Muscle layer of duodenum (tissue), 2 donors: ENCODE data around the gene SNRNP70.

Experiments
- H3K27ac ChIP-seq: one replicate; pipeline ENCODE4 v1.7.0; 2013; ENCODE audit warnings: mild to moderate bottlenecking, low read length
- H3K27me3 ChIP-seq: one replicate; pipeline ENCODE4 v1.7.0; 2013; ENCODE audit warnings: low read depth, mild to moderate bottlenecking, control low read depth, low read length
- H3K36me3 ChIP-seq, 2 donors: one replicate each; pipeline ENCODE4 v1.7.0; 2013; ENCODE audit warnings: low read length in 2 of 2, control low read depth in 1 of 2, mild to moderate bottlenecking in 1 of 2; ENCODE audit not compliant: insufficient read depth in 2 of 2, control insufficient read depth in 1 of 2
- H3K4me1 ChIP-seq, 2 donors: one replicate each; pipeline ENCODE4 v1.7.0; 2013; ENCODE audit warnings: low read length in 2 of 2, mild to moderate bottlenecking in 2 of 2, control low read depth in 1 of 2, moderate library complexity in 1 of 2; ENCODE audit not compliant: insufficient read depth in 2 of 2, control insufficient read depth in 1 of 2
- H3K4me3 ChIP-seq, 2 donors: one replicate each; pipeline ENCODE4 v1.7.0; 2013; ENCODE audit warnings: low read length in 2 of 2, low read depth in 1 of 2, mild to moderate bottlenecking in 1 of 2
- H3K9me3 ChIP-seq, 2 donors: one replicate each; pipeline ENCODE4 v1.7.0; 2013; ENCODE audit warnings: low read length in 2 of 2, control low read depth in 1 of 2, mild to moderate bottlenecking in 1 of 2; ENCODE audit not compliant: control insufficient read depth in 1 of 2
- donor health status: healthy.

SNRNP70 gene

GRCh38 chr19:49107625-49108459 is 22.6 kb downstream of the SNRNP70 start:
- no peak overlapping the region for H3K27ac ChIP-seq
- H3K27me3 ChIP-seq, result no peaks in the 10 kb centered on the region
- H3K4me1 ChIP-seq, result peaks cover 0 to 10% of the 10 kb centered on the region in 2 donors
- peaks cover 40 to 62% of the 10 kb centered on the region in 2 donors for H3K36me3 ChIP-seq
- H3K4me3 ChIP-seq, result no peak overlapping the region
- no peaks in the 10 kb centered on the region for H3K9me3 ChIP-seq

GRCh38 chr19:49109051-49109450 is 23.8 kb downstream of the SNRNP70 start:
- Histone ChIP-seq H3K27me3 (no peaks in the 10 kb centered on the region), H3K4me3 (no peak overlapping the region), H3K36me3 (peaks cover 31 to 50% of the 10 kb centered on the region in 2 donors), H3K9me3 (no peaks in the 10 kb centered on the region), H3K4me1 (peaks cover 4 to 15% of the 10 kb centered on the region in 2 donors), H3K27ac (no peak overlapping the region)

DNA sequence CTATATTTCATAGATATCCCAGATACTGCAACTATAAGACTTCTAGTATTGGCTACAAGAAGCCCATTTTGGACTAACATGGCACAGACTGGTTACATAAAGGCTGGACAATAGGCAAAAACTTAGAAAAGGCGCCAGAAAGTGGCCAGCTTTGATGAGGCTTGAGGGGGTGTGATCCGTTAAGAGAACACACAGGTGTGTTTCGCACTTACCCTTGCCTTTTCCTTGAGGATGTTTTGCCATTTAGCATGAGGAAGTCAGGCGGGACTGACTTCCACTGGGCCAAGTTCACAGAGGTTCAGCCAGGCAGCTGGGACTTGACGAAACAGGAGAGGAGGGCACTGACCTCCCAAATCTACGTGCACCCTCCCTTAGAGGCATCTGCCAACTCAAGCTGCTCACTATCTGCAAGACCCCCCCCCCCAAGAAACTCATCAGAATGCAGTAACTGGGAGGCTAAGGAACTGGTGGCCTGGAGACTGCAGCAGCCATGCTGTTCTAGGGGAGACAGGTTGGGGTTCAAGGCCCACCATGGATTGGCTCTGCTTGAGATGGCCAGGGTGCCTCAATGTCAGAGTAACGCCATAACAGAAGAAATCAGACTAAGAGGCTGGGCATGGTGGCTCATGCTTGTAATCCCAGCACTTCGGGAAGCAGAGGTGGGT is 24.4 kb downstream of the SNRNP70 start:
- no peak overlapping the region for H3K4me3 ChIP-seq
- peaks cover 27 to 43% of the 10 kb centered on the region in 2 donors for H3K36me3 ChIP-seq
- no peaks in the 10 kb centered on the region for H3K9me3 ChIP-seq
- H3K4me1 ChIP-seq, result peaks cover 4 to 16% of the 10 kb centered on the region in 2 donors
- H3K27me3 ChIP-seq, result no peaks in the 10 kb centered on the region
- no peak overlapping the region for H3K27ac ChIP-seq

DNA sequence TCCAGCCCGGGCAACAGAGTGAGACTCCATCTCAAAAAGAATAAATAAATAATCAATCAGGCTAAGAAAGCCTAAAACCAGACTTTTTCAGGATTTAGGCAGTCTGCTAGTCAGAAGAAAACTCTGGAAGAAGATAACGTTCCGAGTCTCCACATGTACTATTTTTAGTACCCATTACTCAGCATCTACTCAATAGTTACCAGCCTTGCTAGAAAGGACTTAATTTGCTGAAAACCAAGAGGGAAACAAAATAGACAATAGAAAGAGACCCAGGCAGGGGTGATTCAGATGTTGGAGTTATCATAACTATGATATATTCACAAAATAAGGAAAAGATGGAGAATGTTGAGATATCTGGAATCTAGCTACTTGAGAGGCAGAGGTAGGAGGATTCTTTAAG is 25.3 kb downstream of the SNRNP70 start:
- Histone ChIP-seq H3K9me3 (no peaks in the 10 kb centered on the region), H3K27ac (peak overlapping the region; percentile 8), H3K36me3 (peaks cover 22 to 35% of the 10 kb centered on the region in 2 donors), H3K4me1 (peaks cover 4 to 22% of the 10 kb centered on the region in 2 donors), H3K27me3 (no peaks in the 10 kb centered on the region), H3K4me3 (no peak overlapping the region)

- H3K4me3 ChIP-seq, result no peak overlapping the region
- H3K27ac ChIP-seq, result no peak overlapping the region
- H3K9me3 ChIP-seq, result no peaks in the 10 kb centered on the region
- no peaks in the 10 kb centered on the region for H3K27me3 ChIP-seq
- H3K4me1 ChIP-seq, result peaks cover 4 to 22% of the 10 kb centered on the region in 2 donors
- H3K36me3 ChIP-seq, result peaks cover 14 to 30% of the 10 kb centered on the region in 2 donors
These were observed 26.2 kb downstream of the SNRNP70 start for GRCh38 chr19:49111218-49111998.

DNA sequence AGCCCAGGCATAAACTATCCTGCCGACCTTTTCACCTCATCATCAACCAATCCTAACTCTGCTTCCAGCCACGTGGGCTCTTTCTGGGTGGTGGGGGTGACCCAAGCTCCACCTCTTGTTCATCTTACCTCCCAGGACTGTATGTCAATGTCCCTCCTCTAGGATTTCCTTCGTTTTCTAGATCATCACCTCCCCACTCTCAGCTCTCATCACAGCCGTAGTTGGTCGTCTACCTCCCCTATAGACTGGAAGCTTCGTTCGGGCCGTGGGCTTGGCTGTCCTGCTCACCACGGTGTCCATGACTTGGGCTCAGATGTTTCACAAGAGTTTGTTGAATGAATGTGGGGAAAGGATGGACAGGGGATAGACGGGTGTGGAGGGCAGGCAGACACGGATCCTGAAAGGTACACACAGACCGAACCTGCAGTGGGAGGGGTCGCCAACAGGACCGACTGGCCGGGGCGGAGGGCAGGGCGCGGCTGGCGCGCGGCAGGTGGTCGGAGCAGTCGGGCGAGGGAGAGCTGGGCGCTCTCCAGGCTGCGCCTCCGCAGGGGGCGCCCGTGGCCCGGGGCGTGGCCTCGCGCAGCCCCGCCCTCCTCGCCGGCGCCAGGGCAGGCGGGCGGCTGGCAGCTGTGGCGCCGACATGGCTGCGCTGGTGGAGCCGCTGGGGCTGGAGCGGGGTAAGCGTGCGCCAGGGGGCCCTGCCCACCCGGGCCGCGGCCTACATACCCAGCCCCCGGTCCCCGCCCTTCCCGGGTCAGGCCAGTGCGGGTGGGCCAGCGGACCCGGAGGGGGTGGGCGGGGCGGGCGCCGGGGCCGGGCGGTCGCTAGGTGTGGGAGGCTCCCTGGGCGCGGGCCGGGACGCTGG is 28.7 kb downstream of the SNRNP70 start, which contains the start of gene LIN7B:
Gene LIN7B, plus strand, starts transcription at position 609 of the 868 bp plus-strand sequence. Its CDS starts 35 bp downstream, at position 644.
- Histone ChIP-seq H3K27me3 (no peaks in the 10 kb centered on the region), H3K4me1 (peaks cover 9 to 33% of the 10 kb centered on the region in 2 donors), H3K27ac (no peak within 1 kb of the TSS)

GRCh38 chr19:49114630-49115363 is 29.5 kb downstream of the SNRNP70 start:
- Histone ChIP-seq H3K9me3 (no peaks in the 10 kb centered on the region), H3K27me3 (no peaks in the 10 kb centered on the region), H3K4me1 (peaks cover 9 to 38% of the 10 kb centered on the region in 2 donors), H3K36me3 (no peaks in the 10 kb centered on the region), H3K4me3 (peak overlapping the region; percentile 46 to 88), H3K27ac (no peak overlapping the region)

More for the DNA sequence above, 28.7 kb downstream of the SNRNP70 start, which contains the start of gene LIN7B:
- Histone ChIP-seq H3K9me3 (no peaks in the 10 kb centered on the region), H3K36me3 (peaks cover 3 to 7% of the 10 kb centered on the region in 2 donors), H3K4me3 (peak within 1 kb of the TSS; percentile 49 to 88)

DNA sequence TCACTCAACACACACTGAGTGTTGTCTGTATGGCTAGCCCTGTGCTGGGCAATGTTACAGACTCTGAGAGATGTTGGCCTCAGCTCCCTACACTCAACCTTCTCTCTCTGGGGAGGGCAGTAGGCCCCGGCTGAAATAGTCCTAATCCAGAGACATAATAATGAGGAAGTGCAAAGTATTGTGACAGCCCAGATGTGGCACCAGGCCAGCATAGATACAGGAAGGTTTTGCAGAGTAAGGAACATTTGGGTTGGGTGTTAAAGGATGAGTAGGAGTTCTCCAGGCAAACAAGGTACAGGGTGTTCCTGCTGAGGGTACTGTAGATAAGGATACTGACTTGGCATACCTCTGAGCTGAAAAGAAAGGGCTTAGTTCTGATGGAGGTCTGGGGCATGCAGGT is 31.3 kb downstream of the SNRNP70 start:
- no peak overlapping the region for H3K4me3 ChIP-seq
- no peaks in the 10 kb centered on the region for H3K36me3 ChIP-seq
- no peaks in the 10 kb centered on the region for H3K27me3 ChIP-seq
- no peak overlapping the region for H3K27ac ChIP-seq
- peaks cover 9 to 35% of the 10 kb centered on the region in 2 donors for H3K4me1 ChIP-seq
- no peaks in the 10 kb centered on the region for H3K9me3 ChIP-seq

DNA sequence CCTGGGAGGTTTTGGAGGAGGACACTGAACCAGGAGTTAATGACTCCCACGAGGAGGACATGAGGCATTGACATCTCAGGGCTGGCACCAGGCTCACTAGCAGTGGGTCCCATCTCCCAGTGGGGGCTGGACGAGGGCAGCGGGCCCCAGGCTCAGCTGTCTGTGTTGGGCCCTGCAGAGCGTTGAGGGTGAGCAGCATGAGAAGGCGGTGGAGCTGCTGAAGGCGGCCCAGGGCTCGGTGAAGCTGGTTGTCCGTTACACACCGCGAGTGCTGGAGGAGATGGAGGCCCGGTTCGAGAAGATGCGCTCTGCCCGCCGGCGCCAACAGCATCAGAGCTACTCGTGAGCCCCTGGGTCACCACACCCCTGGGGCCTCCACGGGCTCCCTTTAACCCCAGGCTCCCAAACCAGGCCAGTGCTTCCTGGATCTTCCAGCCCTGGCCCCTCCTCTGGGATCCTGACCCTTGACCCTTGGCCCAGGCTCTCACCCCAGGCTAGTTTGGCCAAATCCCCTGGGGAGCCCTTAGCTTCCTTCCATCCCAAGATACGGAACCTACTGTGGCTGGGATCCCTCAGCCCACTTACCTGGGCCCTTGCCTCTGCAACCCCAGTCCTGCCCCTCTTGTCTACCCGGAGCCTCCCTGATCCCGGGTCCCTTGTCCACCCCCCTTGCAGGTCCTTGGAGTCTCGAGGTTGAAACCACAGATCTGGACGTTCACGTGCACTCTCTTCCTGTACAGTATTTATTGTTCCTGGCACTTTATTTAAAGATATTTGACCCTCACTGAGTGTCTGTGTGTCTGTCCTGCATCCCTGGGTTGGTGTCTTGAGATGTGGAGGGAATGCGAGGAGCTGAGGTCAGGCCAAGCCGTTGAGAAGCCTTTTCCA is 32.7 kb downstream of the SNRNP70 start:
- no peaks in the 10 kb centered on the region for H3K9me3 ChIP-seq
- no peaks in the 10 kb centered on the region for H3K27me3 ChIP-seq
- no peaks in the 10 kb centered on the region for H3K36me3 ChIP-seq
- peak overlapping the region; percentile 54 to 55 for H3K4me3 ChIP-seq
- H3K27ac ChIP-seq, result peak overlapping the region; percentile 90
- peaks cover 9 to 35% of the 10 kb centered on the region in 2 donors for H3K4me1 ChIP-seq
